Hepatocyte (in vitro differentiated cells): ENCODE results near the gene C16orf92.
"Not testable (repeated sequence)": the region's sequence is repeated elsewhere in the genome, so short reads cannot be mapped to it uniquely, and the experiment has no call there.

ENCODE experiments used
- EZH2phosphoT487 ChIP-seq: fragments of 200-600 bp; sonication (generic); IDR thresholded peaks from one replicate; pipeline ENCODE4 v1.6.1; 2018; ENCODE audit warnings: antibody characterized with exemption, mild to moderate bottlenecking, low read depth, moderate library complexity; ENCODE audit not compliant: unreplicated experiment, severe bottlenecking
- TF ChIP-seq, protein P1 (sequence below): fragments of 200-600 bp; sonication (generic); IDR thresholded peaks from 2 replicates; pipeline ENCODE4 v1.5.1; 2016; ENCODE audit warnings: antibody characterized with exemption, mild to moderate bottlenecking; ENCODE audit not compliant: poor library complexity

DNA sequence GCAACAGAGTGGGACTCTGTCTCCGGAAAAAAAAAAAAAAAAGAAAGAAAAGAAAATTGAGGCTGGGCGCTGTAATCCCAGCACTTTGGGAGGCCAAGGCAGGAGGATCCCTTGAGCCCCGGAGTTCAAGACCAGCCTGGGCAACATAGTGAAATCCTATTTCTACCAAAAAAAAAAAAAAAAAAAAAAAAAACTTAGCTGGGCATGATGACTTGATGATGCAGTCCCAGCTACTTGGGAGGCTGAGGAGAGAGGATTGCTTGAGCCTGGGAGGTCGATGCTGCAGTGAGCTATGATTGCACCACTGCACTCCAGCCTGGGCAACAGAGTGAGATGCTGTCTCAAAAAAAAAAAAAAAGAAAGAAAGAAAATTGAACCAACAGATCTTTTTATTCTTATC is 5.1 kb upstream of the C16orf92 start:
- TF ChIP-seq, protein P1, sequence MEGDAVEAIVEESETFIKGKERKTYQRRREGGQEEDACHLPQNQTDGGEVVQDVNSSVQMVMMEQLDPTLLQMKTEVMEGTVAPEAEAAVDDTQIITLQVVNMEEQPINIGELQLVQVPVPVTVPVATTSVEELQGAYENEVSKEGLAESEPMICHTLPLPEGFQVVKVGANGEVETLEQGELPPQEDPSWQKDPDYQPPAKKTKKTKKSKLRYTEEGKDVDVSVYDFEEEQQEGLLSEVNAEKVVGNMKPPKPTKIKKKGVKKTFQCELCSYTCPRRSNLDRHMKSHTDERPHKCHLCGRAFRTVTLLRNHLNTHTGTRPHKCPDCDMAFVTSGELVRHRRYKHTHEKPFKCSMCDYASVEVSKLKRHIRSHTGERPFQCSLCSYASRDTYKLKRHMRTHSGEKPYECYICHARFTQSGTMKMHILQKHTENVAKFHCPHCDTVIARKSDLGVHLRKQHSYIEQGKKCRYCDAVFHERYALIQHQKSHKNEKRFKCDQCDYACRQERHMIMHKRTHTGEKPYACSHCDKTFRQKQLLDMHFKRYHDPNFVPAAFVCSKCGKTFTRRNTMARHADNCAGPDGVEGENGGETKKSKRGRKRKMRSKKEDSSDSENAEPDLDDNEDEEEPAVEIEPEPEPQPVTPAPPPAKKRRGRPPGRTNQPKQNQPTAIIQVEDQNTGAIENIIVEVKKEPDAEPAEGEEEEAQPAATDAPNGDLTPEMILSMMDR: not testable (repeated sequence)
- TF ChIP-seq EZH2phosphoT487: not testable (repeated sequence)
